HEK293 (cell line): Measurements from ENCODE around the gene S100A14.
A peak's percentile ranks its signal among the peaks of the same experiment; 100 is the strongest.

ENCODE experiments used
- KLF9 ChIP-seq: fragments of 450-650 bp; formaldehyde crosslinking; IDR thresholded peaks from 2 replicates; pipeline ENCODE4 v1.5.1; 2016; ENCODE audit warnings: missing biosample characterization, missing genetic modification characterization, low read depth
- OVOL3 ChIP-seq: fragments of 450-650 bp; formaldehyde crosslinking; IDR thresholded peaks from 2 replicates; pipeline ENCODE4 v1.5.1; 2016; ENCODE audit warnings: missing biosample characterization, missing genetic modification characterization
- PRDM1 ChIP-seq: fragments of 450-650 bp; formaldehyde crosslinking; IDR thresholded peaks from 2 replicates; pipeline ENCODE4; 2016; ENCODE audit warnings: missing biosample characterization, missing genetic modification characterization
- REPIN1 ChIP-seq: fragments of 450-650 bp; formaldehyde crosslinking; IDR thresholded peaks from 2 replicates; pipeline ENCODE4 v1.5.1; 2017; ENCODE audit warnings: missing biosample characterization, missing genetic modification characterization, low read depth
- SALL2 ChIP-seq: fragments of 450-650 bp; formaldehyde crosslinking; IDR thresholded peaks from 2 replicates; pipeline ENCODE4 v1.5.0; 2017; ENCODE audit warnings: missing biosample characterization, mild to moderate bottlenecking, missing genetic modification characterization, borderline replicate concordance
- SP2 ChIP-seq: fragments of 450-650 bp; formaldehyde crosslinking; IDR thresholded peaks from 2 replicates; pipeline ENCODE4 v1.5.1; 2016; ENCODE audit warnings: missing biosample characterization, missing genetic modification characterization
- ZEB2 ChIP-seq: fragments of 450-650 bp; formaldehyde crosslinking; IDR thresholded peaks from 2 replicates; pipeline ENCODE4 v1.5.1; 2016; ENCODE audit warnings: missing biosample characterization, missing genetic modification characterization
- ZNF10 ChIP-seq: fragments of 450-650 bp; formaldehyde crosslinking; IDR thresholded peaks from 2 replicates; pipeline ENCODE4 v1.5.1; 2017; ENCODE audit warnings: missing biosample characterization, missing genetic modification characterization
- ZNF146 ChIP-seq: fragments of 450-650 bp; formaldehyde crosslinking; IDR thresholded peaks from 2 replicates; pipeline ENCODE4 v1.5.1; 2016; ENCODE audit warnings: missing biosample characterization, missing genetic modification characterization
- ZNF157 ChIP-seq: fragments of 450-650 bp; formaldehyde crosslinking; IDR thresholded peaks from 2 replicates; pipeline ENCODE4 v1.5.1; 2016; ENCODE audit warnings: missing biosample characterization, missing genetic modification characterization
- ZNF37A ChIP-seq: fragments of 450-650 bp; IDR thresholded peaks from 2 replicates; pipeline ENCODE4 v1.5.1; 2018; ENCODE audit warnings: missing biosample characterization, missing genetic modification characterization
- ZNF391 ChIP-seq: fragments of 450-650 bp; formaldehyde crosslinking; IDR thresholded peaks from 2 replicates; pipeline ENCODE4 v1.5.1; 2016; ENCODE audit warnings: low read depth, missing biosample characterization, missing genetic modification characterization, borderline replicate concordance
- ZNF529 ChIP-seq: fragments of 450-650 bp; formaldehyde crosslinking; IDR thresholded peaks from 2 replicates; pipeline ENCODE4 v1.5.1; 2017; ENCODE audit warnings: missing genetic modification characterization, missing biosample characterization; ENCODE audit not compliant: insufficient replicate concordance
- ZNF585B ChIP-seq: fragments of 450-650 bp; formaldehyde crosslinking; IDR thresholded peaks from 2 replicates; pipeline ENCODE4 v1.5.1; 2016; ENCODE audit warnings: missing biosample characterization, missing genetic modification characterization
- ZNF677 ChIP-seq: fragments of 450-650 bp; IDR thresholded peaks from 2 replicates; pipeline ENCODE4 v1.5.0; 2018; ENCODE audit warnings: missing biosample characterization, mild to moderate bottlenecking, missing genetic modification characterization, moderate library complexity
- ZNF701 ChIP-seq: fragments of 450-650 bp; formaldehyde crosslinking; IDR thresholded peaks from 2 replicates; pipeline ENCODE4 v1.5.1; 2016; ENCODE audit warnings: missing biosample characterization, missing genetic modification characterization
- ZNF843 ChIP-seq: fragments of 450-650 bp; formaldehyde crosslinking; IDR thresholded peaks from 2 replicates; pipeline ENCODE4 v1.5.1; 2016; ENCODE audit warnings: missing biosample characterization, missing genetic modification characterization
- TF ChIP-seq, protein P1 (sequence below): fragments of 450-650 bp; formaldehyde crosslinking; IDR thresholded peaks from 2 replicates; pipeline ENCODE4 v1.5.1; 2016; ENCODE audit warnings: missing biosample characterization, missing genetic modification characterization, borderline replicate concordance
- TF ChIP-seq, protein P2 (sequence below): fragments of 450-650 bp; formaldehyde crosslinking; IDR thresholded peaks from 2 replicates; pipeline ENCODE4 v1.5.1; 2017; ENCODE audit warnings: missing biosample characterization, mild to moderate bottlenecking, missing genetic modification characterization, moderate library complexity
- TF ChIP-seq, protein P3 (sequence below): fragments of 450-650 bp; formaldehyde crosslinking; conservative IDR thresholded peaks from 2 replicates; pipeline ENCODE4 v1.5.1; 2016; ENCODE audit warnings: low read depth, missing biosample characterization, missing genetic modification characterization
- TF ChIP-seq, protein P4 (sequence below): fragments of 450-650 bp; formaldehyde crosslinking; IDR thresholded peaks from 2 replicates; pipeline ENCODE4 v1.5.1; 2016; ENCODE audit warnings: missing biosample characterization, missing genetic modification characterization
- TF ChIP-seq, protein P5 (sequence below): fragments of 450-650 bp; formaldehyde crosslinking; IDR thresholded peaks from 2 replicates; pipeline ENCODE4 v1.5.1; 2016; ENCODE audit warnings: missing biosample characterization, missing genetic modification characterization
- TF ChIP-seq, protein P6 (sequence below): fragments of 450-650 bp; formaldehyde crosslinking; IDR thresholded peaks from 2 replicates; pipeline ENCODE4 v1.5.1; 2016; ENCODE audit warnings: missing biosample characterization, missing genetic modification characterization

S100A14 gene

DNA sequence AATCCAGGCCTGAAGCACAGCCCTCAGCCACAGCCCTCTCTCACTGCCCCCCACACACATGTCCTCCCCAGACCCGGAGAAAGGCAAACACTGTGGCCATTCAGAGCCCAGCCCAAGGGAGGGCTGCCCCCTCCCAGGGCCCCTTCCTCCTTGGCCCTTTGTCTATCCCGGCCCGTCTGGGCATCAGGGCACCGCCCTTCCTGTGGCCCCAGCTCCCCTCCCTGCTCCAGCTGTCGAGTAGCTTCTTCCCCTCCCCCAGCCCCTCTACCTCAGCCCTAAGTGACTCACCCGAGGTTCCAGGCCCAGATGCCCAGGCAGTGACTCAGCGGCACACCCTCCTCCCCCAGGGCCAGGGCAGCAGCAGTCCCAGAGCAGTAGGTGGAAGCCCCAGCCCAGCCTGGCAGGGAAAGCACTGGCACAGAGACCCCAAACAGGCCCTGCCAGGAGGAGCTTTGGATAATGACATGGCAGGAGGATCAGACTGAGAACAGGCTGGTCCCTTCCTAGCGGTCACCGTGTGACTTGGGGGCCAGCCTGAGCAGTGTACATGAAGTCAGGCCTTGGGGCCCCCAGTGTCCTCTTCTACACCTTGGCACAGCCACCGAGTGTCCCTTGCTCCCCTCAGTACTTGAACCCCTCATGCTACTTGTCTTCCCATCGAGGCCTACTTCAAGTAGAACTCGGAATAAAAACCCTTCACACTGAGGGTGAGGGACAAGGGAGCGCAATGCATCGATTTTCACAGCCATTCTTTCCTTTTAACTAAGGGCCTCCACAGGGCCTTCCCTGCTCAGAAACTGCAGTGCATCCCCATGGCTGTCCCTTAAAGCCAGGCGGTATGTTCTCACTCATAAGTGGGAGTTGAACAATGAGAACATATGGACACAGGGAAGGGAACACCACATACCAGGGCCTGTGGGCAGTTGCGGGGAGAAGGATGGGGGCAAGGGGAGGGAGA, 49.4 kb downstream of the S100A14 start (continued):
- TF ChIP-seq, protein P1, sequence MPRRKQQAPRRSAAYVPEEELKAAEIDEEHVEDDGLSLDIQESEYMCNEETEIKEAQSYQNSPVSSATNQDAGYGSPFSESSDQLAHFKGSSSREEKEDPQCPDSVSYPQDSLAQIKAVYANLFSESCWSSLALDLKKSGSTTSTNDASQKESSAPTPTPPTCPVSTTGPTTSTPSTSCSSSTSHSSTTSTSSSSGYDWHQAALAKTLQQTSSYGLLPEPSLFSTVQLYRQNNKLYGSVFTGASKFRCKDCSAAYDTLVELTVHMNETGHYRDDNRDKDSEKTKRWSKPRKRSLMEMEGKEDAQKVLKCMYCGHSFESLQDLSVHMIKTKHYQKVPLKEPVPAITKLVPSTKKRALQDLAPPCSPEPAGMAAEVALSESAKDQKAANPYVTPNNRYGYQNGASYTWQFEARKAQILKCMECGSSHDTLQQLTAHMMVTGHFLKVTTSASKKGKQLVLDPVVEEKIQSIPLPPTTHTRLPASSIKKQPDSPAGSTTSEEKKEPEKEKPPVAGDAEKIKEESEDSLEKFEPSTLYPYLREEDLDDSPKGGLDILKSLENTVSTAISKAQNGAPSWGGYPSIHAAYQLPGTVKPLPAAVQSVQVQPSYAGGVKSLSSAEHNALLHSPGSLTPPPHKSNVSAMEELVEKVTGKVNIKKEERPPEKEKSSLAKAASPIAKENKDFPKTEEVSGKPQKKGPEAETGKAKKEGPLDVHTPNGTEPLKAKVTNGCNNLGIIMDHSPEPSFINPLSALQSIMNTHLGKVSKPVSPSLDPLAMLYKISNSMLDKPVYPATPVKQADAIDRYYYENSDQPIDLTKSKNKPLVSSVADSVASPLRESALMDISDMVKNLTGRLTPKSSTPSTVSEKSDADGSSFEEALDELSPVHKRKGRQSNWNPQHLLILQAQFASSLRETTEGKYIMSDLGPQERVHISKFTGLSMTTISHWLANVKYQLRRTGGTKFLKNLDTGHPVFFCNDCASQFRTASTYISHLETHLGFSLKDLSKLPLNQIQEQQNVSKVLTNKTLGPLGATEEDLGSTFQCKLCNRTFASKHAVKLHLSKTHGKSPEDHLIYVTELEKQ (tag by site-specific recombination) = peak; percentile 82
- TF ChIP-seq ZNF843 (tag by site-specific recombination) (peak; percentile 74), ZNF701 (no peak), ZNF10 (tag by site-specific recombination) (no peak; the same call in 1 of the 2 replicates), ZNF391 (tag by site-specific recombination) (peak; percentile 85; the same call in 1 of the 2 replicates), ZNF157 (tag by site-specific recombination) (no peak), ZNF146 (tag by site-specific recombination) (peak; percentile 54; the same call in 1 of the 2 replicates), SALL2 (tag by site-specific recombination) (no peak), ZNF37A (tag by site-specific recombination) (no peak), PRDM1 (no peak), ZNF529 (tag by site-specific recombination) (no peak), KLF9 (tag by site-specific recombination) (peak; percentile 97), SP2 (tag by site-specific recombination) (peak; percentile 80), ZEB2 (tag by site-specific recombination) (peak; percentile 98), OVOL3 (tag by site-specific recombination) (no peak), REPIN1 (tag by site-specific recombination) (no peak), ZNF677 (tag by site-specific recombination) (no peak), ZNF585B (tag by site-specific recombination) (no peak)
- TF ChIP-seq, protein P2, sequence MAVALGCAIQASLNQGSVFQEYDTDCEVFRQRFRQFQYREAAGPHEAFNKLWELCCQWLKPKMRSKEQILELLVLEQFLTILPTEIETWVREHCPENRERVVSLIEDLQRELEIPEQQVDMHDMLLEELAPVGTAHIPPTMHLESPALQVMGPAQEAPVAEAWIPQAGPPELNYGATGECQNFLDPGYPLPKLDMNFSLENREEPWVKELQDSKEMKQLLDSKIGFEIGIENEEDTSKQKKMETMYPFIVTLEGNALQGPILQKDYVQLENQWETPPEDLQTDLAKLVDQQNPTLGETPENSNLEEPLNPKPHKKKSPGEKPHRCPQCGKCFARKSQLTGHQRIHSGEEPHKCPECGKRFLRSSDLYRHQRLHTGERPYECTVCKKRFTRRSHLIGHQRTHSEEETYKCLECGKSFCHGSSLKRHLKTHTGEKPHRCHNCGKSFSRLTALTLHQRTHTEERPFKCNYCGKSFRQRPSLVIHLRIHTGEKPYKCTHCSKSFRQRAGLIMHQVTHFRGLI (tag by site-specific recombination) = 0 out of 2 replicates have a peak, but pooled peaks have one; percentile 29
- TF ChIP-seq, protein P3, sequence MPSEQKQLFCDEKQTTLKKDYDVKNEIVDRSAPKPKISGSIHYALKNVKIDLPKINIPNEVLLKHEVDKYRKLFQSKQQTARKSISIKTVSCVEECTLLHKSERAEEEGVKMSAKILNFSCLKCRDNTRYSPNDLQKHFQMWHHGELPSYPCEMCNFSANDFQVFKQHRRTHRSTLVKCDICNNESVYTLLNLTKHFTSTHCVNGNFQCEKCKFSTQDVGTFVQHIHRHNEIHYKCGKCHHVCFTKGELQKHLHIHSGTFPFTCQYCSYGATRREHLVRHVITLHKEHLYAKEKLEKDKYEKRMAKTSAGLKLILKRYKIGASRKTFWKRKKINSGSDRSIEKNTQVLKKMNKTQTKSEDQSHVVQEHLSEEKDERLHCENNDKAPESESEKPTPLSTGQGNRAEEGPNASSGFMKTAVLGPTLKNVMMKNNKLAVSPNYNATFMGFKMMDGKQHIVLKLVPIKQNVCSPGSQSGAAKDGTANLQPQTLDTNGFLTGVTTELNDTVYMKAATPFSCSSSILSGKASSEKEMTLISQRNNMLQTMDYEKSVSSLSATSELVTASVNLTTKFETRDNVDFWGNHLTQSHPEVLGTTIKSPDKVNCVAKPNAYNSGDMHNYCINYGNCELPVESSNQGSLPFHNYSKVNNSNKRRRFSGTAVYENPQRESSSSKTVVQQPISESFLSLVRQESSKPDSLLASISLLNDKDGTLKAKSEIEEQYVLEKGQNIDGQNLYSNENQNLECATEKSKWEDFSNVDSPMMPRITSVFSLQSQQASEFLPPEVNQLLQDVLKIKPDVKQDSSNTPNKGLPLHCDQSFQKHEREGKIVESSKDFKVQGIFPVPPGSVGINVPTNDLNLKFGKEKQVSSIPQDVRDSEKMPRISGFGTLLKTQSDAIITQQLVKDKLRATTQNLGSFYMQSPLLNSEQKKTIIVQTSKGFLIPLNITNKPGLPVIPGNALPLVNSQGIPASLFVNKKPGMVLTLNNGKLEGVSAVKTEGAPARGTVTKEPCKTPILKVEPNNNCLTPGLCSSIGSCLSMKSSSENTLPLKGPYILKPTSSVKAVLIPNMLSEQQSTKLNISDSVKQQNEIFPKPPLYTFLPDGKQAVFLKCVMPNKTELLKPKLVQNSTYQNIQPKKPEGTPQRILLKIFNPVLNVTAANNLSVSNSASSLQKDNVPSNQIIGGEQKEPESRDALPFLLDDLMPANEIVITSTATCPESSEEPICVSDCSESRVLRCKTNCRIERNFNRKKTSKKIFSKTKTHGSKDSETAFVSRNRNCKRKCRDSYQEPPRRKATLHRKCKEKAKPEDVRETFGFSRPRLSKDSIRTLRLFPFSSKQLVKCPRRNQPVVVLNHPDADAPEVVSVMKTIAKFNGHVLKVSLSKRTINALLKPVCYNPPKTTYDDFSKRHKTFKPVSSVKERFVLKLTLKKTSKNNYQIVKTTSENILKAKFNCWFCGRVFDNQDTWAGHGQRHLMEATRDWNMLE (tag by site-specific recombination) = 0 out of 2 replicates have a peak, but pooled peaks have one; percentile 49
- TF ChIP-seq, protein P4, sequence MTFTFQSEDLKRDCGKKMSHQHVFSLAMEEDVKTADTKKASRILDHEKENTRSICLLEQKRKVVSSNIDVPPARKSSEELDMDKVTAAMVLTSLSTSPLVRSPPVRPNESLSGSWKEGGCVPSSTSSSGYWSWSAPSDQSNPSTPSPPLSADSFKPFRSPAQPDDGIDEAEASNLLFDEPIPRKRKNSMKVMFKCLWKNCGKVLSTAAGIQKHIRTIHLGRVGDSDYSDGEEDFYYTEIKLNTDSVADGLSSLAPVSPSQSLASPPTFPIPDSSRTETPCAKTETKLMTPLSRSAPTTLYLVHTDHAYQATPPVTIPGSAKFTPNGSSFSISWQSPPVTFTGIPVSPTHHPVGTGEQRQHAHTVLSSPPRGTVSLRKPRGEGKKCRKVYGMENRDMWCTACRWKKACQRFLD = no peak
- TF ChIP-seq, protein P5, sequence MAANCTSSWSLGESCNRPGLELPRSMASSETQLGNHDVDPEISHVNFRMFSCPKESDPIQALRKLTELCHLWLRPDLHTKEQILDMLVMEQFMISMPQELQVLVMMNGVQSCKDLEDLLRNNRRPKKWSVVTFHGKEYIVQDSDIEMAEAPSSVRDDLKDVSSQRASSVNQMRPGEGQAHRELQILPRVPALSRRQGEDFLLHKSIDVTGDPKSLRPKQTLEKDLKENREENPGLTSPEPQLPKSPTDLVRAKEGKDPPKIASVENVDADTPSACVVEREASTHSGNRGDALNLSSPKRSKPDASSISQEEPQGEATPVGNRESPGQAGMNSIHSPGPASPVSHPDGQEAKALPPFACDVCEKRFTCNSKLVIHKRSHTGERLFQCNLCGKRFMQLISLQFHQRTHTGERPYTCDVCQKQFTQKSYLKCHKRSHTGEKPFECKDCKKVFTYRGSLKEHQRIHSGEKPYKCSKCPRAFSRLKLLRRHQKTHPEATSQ (tag by site-specific recombination) = no peak
- TF ChIP-seq, protein P6, sequence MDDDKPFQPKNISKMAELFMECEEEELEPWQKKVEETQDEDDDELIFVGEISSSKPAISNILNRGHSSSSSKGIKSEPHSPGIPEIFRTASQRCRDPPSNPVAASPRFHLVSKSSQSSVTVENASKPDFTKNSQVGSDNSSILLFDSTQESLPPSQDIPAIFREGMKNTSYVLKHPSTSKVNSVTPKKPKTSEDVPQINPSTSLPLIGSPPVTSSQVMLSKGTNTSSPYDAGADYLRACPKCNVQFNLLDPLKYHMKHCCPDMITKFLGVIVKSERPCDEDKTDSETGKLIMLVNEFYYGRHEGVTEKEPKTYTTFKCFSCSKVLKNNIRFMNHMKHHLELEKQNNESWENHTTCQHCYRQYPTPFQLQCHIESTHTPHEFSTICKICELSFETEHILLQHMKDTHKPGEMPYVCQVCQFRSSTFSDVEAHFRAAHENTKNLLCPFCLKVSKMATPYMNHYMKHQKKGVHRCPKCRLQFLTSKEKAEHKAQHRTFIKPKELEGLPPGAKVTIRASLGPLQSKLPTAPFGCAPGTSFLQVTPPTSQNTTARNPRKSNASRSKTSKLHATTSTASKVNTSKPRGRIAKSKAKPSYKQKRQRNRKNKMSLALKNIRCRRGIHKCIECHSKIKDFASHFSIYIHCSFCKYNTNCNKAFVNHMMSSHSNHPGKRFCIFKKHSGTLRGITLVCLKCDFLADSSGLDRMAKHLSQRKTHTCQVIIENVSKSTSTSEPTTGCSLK (tag by site-specific recombination) = no peak
